ENCODE data around the gene BORCS6.

The BORCS6 gene

GRCh38 chr17:8153031-8153451 is 36.9 kb downstream of the BORCS6 start:
- TF ChIP-seq CTCF (IDR thresholded peaks at IDR 0.05): no peak

DNA sequence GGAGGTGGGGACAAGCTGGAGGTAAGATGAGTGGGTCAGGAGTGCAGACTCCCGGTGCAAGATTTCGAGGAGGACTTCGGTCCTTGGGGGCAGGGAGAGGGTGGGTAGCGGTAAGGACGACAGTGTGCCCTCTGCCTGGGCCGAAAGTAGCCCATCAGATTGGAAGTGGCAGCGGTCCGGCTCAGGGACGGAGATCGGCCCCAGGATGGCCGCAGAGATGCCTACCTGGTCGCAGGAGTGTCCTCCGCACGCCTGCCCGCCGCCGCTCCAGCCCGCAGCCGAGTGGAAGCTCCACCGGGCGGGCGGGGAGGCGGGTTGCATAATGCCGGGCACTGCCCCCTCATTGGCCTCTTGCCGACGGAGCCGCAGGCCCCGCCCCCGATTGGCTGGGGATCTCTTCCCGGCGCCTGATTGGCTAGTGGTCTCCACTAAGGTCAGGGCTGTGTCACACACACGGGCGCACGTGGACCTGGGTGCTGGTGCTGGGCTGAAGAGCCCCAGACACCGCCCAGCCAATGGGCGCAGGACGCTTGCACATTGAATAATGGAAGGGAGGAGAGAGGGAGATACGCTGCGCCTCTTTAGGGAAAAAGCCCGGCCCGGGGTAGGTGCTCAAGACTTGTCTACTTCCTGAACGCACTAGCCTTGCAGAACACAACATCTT is 37.7 kb downstream of the BORCS6 start, which contains the start of gene PER1:
TSS of gene PER1 (minus strand) at position 293 of the 664 bp plus-strand sequence. CDS start 1,698 bp downstream, outside the sequence.
- TF ChIP-seq CTCF (IDR thresholded peaks at IDR 0.05): no peak

DNA sequence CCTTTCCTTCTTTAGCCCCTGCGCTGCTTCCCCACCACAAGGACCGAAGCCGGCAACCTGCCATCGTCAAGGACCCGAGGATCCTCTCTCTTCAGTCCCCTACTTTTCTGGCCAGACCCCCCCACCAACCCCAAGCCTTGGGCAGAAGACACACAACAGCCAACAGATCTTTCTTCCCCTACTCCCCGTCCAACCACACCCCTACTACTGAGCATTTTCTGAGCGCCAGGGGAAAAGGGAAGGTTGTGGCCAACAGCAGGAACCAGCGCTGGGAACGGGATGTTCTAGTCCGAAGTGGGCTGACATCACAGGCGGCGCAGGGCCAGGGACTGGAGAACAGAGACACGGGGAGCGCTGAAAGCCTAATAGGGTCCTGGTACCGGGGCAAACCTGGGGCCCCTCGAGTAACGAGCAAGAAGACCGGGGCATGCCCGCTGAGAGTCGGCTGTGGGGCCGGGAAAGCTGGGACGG is 38.3 kb downstream of the BORCS6 start:
- no peak for TF ChIP-seq CTCF (IDR thresholded peaks at IDR 0.05)

DNA sequence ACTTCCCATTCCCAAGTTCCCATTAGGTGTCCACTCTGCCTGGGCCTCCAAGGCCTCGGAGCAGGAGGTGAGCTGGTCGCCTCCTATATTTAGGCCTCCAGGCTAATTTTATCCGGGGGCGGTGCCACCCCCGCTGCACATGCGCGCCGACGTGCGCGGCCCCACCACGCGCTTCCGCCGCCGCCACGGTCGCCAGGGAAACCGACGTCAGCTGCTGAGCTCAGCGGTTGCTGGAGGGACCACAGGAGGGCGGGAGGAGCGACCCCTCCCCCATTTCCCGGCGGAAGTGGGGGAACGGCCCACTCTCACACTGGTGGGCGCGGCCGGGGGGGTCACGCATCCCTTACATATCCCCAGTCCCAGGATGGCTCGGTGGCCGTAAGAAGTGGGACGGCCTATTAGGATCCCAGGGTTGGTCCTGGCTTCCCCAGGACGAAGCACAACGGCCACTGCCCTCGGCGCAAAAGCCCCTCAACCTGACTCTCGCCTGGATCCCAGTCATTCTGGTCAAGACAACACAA is 38.8 kb downstream of the BORCS6 start:
- no peak for TF ChIP-seq CTCF (IDR thresholded peaks at IDR 0.05)

DNA sequence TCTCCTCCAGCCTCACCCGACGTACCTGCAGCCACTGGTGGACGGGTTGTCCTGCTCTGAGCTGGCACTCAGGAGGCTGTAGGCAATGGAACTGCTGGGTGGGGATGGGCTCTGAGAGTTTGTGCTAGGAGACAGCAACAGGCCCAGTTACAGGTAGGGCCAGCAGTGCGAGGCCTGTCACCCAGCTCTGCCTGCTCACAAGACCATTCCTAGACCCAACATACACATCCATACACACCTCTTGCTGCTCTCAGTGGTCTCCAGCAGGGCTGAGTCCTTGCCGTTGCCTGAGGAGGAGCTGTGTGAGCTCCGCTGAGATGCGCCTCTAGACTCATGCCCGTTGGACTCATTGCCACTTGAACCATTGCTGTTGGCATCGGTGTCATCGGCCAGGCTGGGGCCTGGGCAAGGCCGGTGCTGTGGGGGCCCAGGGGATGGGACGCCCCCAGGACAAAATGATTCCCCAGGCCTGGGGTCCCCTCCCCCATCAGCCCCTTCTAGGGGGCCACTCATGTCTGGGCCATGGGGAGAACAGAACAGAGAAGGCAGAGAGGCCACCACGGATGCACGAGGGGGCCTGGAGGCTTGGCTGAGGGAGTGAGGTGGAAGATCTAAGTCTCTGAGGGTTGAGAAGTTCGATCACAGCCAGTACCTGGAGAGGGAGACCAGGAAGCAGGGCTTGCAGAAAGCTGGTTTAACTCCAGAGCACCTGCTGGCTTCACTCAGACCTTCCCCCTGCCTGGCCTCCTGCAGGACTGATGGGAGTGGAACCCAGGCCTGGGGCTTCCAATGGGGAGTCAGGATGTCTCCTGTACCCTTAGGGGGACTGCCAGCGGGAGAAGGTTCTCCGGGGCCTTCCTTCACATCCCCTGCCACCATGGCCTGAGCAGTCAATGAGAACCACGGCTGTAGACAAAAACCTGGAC is 39.5 kb downstream of the BORCS6 start:
- no peak for TF ChIP-seq CTCF (IDR thresholded peaks at IDR 0.05)

DNA sequence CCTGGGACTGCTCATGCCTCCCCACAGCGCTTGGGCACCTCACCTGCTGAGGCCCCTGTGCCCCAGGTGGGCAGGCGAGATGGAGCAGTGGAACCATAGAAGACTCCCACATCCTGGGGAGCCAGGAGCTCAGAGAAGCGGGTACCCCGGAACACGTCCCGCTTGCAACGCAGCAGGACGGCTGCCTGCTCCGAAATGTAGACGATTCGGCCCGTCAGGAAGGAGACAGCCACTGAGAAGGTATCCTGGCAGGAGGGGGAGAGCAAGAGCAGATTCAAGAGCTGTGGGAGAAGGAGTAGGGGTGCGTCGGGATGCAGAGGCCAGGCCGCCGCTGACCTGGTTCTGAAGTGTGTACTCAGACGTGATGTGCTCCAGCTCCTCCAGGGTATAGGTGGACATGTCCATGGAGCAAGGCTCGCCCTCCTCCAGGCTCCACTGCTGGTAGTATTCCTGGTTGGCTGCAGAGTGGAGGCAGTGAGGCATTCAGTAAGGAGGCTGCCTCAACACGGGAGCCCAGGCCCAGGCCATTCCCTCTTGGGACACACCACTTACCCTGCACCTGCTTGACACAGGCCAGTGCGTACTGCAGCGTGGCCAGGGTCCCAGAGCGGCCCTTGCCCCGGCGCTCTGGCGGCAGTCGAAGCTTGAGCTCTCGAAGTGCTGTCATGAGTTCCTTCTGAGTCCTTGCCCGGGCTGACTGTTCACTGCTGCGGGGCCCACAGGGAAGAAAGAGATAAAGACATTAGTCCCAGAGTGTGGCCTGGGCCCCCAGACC is 40.4 kb downstream of the BORCS6 start:
- no peak for TF ChIP-seq CTCF (IDR thresholded peaks at IDR 0.05)

- no peak for TF ChIP-seq CTCF (IDR thresholded peaks at IDR 0.05)
Measured at GRCh38 chr17:8148560-8148959, 41.4 kb downstream of the BORCS6 start.
